Measurements from ENCODE around the gene WDFY3. TPM values are rescaled to one million over a fixed set of nuclear protein-coding genes. Genes with fewer than 3 reads are reported as not detected.

Gene WDFY3
- total and polyA plus RNA-seq, 12 donors: 9.5 to 284 (median 85.0) TPM

DNA sequence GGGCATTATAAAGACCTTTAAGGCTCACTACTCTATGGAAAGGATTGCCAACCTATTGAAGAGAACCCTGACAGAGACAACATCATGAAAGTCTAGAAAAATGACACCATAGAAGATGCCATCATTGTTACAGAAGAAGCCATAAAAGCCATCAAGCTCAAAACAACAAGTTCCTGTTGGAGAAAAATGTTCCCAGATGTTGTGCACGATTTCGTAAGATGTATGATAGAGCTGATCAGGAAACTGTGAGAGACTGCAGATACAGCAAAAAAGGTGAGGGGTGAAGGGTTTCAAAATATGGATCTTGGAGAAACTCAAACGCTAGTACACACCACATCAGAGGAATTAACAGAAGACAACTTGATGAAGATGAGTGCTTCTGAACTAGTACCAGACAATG lies 53.3 kb downstream of the WDFY3 start:
- H3K9me3 ChIP-seq (replicated peaks in 1 of 3): no peaks in the 10 kb centered on the region
- no peak overlapping the region for H3K4me3 ChIP-seq
- 77 to 89% (median 84%) methylated on average over 3 of the region's 3 CpGs for WGBS, 4 donors
- DNase-seq: no peak
- no peak for TF ChIP-seq POLR2A (IDR thresholded peaks at IDR 0.05)
- TF ChIP-seq, protein P1, sequence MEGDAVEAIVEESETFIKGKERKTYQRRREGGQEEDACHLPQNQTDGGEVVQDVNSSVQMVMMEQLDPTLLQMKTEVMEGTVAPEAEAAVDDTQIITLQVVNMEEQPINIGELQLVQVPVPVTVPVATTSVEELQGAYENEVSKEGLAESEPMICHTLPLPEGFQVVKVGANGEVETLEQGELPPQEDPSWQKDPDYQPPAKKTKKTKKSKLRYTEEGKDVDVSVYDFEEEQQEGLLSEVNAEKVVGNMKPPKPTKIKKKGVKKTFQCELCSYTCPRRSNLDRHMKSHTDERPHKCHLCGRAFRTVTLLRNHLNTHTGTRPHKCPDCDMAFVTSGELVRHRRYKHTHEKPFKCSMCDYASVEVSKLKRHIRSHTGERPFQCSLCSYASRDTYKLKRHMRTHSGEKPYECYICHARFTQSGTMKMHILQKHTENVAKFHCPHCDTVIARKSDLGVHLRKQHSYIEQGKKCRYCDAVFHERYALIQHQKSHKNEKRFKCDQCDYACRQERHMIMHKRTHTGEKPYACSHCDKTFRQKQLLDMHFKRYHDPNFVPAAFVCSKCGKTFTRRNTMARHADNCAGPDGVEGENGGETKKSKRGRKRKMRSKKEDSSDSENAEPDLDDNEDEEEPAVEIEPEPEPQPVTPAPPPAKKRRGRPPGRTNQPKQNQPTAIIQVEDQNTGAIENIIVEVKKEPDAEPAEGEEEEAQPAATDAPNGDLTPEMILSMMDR (IDR thresholded peaks at IDR 0.05): no peak
- H3K27me3 ChIP-seq: no peaks in the 10 kb centered on the region
- intact Hi-C loops (cut with DNase I): no loop called here
- H3K27ac ChIP-seq: no peak overlapping the region
- H3K36me3 ChIP-seq (replicated peaks in 1 of 2): no peaks in the 10 kb centered on the region
- peaks cover 7 to 46% of the 10 kb centered on the region in 2 donors for H3K4me1 ChIP-seq (replicated peaks in 1 of 2)

DNA sequence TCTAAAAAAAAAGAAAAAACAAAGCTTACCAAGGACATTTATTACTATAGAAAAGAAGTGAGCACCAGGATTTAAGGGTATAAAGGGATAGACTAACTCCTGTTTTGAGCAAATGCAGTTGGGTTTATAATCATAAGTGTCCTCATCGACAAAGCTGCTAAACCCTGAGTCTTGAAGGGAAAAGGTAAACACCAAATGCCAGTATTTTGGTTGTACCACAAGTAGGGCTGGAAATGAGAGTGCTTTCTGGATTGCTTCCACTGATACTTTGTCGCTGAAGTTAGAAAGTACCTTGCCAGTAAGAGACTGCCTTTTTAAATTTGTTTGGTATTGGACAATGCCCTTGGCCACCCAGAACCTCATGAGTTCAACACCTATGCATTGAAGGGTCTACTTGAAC lies 53.7 kb downstream of the WDFY3 start:
- Histone ChIP-seq H3K4me1 (replicated peaks in 1 of 2) (peaks cover 7 to 42% of the 10 kb centered on the region in 2 donors), H3K27ac (no peak overlapping the region), H3K9me3 (replicated peaks in 1 of 3) (no peaks in the 10 kb centered on the region), H3K36me3 (replicated peaks in 1 of 2) (no peaks in the 10 kb centered on the region), H3K27me3 (no peaks in the 10 kb centered on the region), H3K4me3 (no peak overlapping the region)
- intact Hi-C loops (cut with DNase I): no loop called here
- no peak for DNase-seq
- 92 to 97% (median 94%) methylated on average over 2 of the region's 2 CpGs for WGBS, 4 donors
- TF ChIP-seq, protein P1 (IDR thresholded peaks at IDR 0.05): no peak
- TF ChIP-seq POLR2A (IDR thresholded peaks at IDR 0.05): no peak

DNA sequence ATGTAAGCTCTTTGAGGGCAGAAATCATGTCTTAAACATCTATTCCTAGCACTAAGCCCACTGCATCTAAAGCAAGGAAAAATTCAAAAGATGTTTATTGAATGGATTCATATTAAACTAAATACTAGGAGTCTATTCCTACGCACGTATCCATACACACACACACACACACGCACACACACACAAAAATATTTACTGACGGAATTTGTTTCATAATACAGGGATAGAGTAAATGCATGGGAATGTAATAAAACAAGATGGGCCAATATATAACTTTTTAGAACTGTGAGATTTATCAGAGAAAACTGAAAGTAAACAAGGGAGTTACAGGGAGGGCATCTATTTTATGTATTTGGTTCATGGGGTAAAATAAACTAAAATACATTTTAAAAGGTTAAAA lies 57.6 kb downstream of the WDFY3 start:
- TF ChIP-seq, protein P1 (IDR thresholded peaks at IDR 0.05): no peak
- TF ChIP-seq POLR2A (IDR thresholded peaks at IDR 0.05): no peak
- no peak for DNase-seq
- no peaks in the 10 kb centered on the region for H3K36me3 ChIP-seq (replicated peaks in 1 of 2)
- no peak overlapping the region for H3K27ac ChIP-seq
- H3K4me3 ChIP-seq: no peak overlapping the region
- 91 to 92% (median 92%) methylated on average over 4 of the region's 4 CpGs for WGBS, 4 donors
- intact Hi-C loops (cut with DNase I): no loop called here
- H3K27me3 ChIP-seq: no peaks in the 10 kb centered on the region
- peaks cover 5 to 12% of the 10 kb centered on the region in 2 donors for H3K4me1 ChIP-seq (replicated peaks in 1 of 2)
- no peaks in the 10 kb centered on the region for H3K9me3 ChIP-seq (replicated peaks in 1 of 3)

DNA sequence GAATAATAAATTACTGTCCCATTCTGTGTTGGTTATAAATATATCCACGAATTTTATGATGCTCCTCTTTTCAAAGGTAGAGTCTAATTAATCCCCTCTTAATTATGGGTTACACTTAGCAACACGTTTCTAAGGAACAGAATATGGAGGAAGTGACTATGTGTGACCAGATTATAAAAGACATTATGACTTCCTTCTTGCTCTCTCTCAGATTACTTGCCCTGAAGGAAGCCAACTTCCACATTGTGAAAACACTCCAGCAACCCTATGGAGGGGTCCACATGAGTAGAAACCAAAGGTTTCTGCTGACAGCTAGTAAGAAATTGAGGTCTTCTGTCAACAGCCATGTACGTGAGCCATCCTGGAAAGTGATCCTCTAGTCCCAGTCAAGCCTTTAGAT lies 59.3 kb downstream of the WDFY3 start:
- no peaks in the 10 kb centered on the region for H3K27me3 ChIP-seq

More for the DNA sequence above, 59.3 kb downstream of the WDFY3 start:
- WGBS, 4 donors: 78 to 88% (median 83%) methylated on average over 3 of the region's 3 CpGs
- TF ChIP-seq, protein P1 (IDR thresholded peaks at IDR 0.05): no peak
- no peak for TF ChIP-seq POLR2A (IDR thresholded peaks at IDR 0.05)
- DNase-seq: no peak
- Histone ChIP-seq H3K9me3 (replicated peaks in 1 of 3) (no peaks in the 10 kb centered on the region), H3K36me3 (replicated peaks in 1 of 2) (no peaks in the 10 kb centered on the region), H3K4me1 (replicated peaks in 1 of 2) (peaks cover 5 to 12% of the 10 kb centered on the region in 2 donors), H3K27ac (no peak overlapping the region), H3K4me3 (no peak overlapping the region)
- intact Hi-C loops (cut with DNase I): no loop called here
